ENCODE results near the gene PAX3.

PAX3 gene

DNA sequence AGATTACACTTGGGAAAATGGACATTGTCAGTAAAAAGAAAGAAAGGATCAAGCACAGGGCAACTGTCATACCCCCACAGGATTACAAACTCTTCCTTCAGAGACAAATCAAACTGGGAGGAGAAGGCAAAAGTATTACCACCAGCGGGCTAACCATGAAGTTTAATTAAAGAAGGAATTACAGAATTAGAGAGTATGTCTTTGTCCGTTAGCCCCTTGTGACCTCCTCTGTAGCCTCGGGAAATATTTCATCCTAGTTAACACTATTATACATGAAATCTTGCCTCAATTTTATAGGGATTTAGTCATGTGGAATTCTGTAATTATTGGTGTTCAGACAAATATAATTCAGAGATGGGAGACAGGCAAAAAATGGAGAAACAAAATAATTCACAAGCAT is 60.7 kb downstream of the PAX3 start:
- no peak overlapping the region for H3K4me3 ChIP-seq (ENCODE audit: low read depth, low read length)
- no peak for DNase-seq (ENCODE audit: low read depth, low spot score)
- TF ChIP-seq, protein P1, sequence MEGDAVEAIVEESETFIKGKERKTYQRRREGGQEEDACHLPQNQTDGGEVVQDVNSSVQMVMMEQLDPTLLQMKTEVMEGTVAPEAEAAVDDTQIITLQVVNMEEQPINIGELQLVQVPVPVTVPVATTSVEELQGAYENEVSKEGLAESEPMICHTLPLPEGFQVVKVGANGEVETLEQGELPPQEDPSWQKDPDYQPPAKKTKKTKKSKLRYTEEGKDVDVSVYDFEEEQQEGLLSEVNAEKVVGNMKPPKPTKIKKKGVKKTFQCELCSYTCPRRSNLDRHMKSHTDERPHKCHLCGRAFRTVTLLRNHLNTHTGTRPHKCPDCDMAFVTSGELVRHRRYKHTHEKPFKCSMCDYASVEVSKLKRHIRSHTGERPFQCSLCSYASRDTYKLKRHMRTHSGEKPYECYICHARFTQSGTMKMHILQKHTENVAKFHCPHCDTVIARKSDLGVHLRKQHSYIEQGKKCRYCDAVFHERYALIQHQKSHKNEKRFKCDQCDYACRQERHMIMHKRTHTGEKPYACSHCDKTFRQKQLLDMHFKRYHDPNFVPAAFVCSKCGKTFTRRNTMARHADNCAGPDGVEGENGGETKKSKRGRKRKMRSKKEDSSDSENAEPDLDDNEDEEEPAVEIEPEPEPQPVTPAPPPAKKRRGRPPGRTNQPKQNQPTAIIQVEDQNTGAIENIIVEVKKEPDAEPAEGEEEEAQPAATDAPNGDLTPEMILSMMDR (IDR thresholded peaks at IDR 0.05; ENCODE audit: low read depth, low read length) = no peak
- in situ Hi-C loops (cut with HindIII; ENCODE audit: low sequenced_read_pairs) = no loop called here

DNA sequence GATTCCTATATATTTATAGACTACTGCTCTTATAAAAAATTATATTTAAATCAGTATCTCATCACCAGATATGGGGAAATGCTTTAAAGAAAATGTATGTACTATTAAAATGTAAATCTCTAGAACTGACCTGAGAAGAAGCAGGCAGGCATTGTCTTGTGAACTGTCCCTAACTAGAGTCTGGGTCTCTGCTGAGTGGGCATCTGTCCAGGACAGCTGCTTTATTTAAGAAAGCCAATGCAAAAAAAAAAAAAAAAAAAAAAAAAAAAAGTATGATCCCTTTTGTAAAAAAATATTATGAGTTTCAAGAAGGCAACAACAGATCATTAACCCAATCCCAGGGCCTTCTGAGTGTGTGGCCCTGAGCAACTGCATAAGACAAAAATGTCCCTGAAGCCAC is 66.0 kb downstream of the PAX3 start:
- TF ChIP-seq, protein P1 (IDR thresholded peaks at IDR 0.05; ENCODE audit: low read depth, low read length) = no peak
- no peak overlapping the region for H3K4me3 ChIP-seq (ENCODE audit: low read depth, low read length)
- in situ Hi-C loops (cut with HindIII; ENCODE audit: low sequenced_read_pairs) = no loop called here
- DNase-seq (ENCODE audit: low read depth, low spot score) = no peak

DNA sequence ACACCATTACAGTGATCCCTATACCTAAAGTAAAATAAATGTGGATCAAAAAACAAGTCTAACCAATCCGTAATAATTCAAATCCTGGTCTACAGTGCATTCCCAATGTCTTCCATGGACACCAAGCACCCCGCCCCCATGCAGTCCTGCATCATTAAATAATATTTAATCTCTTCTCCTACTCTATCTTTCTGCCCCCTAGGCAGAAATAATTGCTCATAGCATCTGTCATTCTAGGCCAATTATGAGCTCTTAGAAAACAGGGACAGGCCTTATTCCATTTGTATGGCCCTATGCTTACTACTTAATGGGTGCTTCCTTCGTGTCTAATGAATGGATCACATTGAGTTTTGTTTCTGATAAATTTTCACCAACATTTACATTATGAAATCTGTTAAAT is 66.4 kb downstream of the PAX3 start:
- DNase-seq (ENCODE audit: low read depth, low spot score) = no peak
- no peak overlapping the region for H3K4me3 ChIP-seq (ENCODE audit: low read depth, low read length)
- in situ Hi-C loops (cut with HindIII; ENCODE audit: low sequenced_read_pairs) = no loop called here
- TF ChIP-seq, protein P1 (IDR thresholded peaks at IDR 0.05; ENCODE audit: low read depth, low read length) = no peak

DNA sequence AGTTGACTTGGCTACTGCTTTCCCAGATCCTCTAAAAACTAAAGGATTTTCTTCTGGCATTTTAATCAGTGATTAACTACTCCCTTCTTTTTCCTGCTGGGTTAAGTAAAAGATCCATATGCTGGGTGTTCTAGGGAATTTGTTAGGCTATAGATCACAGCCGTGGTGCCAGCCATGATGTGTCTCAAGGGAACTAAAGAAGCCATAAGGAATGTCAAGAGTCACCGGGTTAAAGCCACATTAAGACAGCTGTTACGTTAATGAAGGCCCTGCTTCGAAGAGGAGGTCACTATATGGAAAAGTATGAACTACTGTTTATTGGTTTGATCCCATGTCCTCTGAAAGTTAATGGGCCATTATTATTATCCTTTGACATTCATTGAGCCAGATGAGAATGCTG is 70.7 kb downstream of the PAX3 start:
- TF ChIP-seq, protein P1 (IDR thresholded peaks at IDR 0.05; ENCODE audit: low read depth, low read length) = no peak
- H3K4me3 ChIP-seq (ENCODE audit: low read depth, low read length) = no peak overlapping the region
- in situ Hi-C loops (cut with HindIII; ENCODE audit: low sequenced_read_pairs) = no loop called here
- DNase-seq (ENCODE audit: low read depth, low spot score) = no peak

DNA sequence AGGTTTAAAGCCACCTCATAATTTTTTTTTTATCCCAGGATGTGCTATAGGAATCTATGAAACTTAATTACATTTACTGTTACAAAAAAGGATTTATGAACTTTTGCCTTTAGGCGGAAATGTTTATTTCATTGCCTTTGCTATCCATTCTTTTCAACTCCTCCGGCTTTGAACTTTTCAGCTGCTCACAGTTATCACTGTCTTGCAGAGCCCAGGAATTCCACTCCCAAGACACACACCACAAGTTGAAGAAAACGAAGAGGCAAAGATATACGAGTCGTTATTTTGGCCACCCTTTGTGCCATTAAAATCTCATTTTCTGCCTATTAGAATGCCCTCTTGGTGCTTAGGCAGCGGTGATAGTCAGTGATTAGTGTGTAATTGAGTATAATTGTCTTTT is 80.0 kb downstream of the PAX3 start:
- no peak overlapping the region for H3K4me3 ChIP-seq (ENCODE audit: low read depth, low read length)
- in situ Hi-C loops (cut with HindIII; ENCODE audit: low sequenced_read_pairs) = no loop called here
- TF ChIP-seq, protein P1 (IDR thresholded peaks at IDR 0.05; ENCODE audit: low read depth, low read length) = no peak
- no peak for DNase-seq (ENCODE audit: low read depth, low spot score)

DNA sequence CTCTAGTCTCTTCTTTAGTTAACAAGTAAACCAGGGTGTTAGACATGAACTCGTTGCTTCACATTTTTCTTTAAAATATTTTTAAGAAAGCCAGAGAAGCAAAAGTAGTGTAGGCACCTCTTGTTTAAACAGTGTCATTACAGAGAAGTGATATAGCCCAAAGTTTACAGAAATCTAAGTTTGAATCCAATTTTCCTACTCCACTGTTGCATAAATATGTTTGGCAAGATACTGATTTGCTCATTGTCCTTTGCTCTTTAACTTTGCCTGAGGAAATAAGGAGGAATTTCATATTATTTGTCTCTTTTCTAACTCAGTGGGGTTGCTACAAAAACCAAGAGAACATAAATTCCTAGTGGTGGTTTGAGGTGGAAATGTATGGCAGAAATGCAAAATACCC is 81.1 kb downstream of the PAX3 start:
- H3K4me3 ChIP-seq (ENCODE audit: low read depth, low read length) = no peak overlapping the region
- in situ Hi-C loops (cut with HindIII; ENCODE audit: low sequenced_read_pairs) = no loop called here
- no peak for DNase-seq (ENCODE audit: low read depth, low spot score)
- TF ChIP-seq, protein P1 (IDR thresholded peaks at IDR 0.05; ENCODE audit: low read depth, low read length) = no peak

DNA sequence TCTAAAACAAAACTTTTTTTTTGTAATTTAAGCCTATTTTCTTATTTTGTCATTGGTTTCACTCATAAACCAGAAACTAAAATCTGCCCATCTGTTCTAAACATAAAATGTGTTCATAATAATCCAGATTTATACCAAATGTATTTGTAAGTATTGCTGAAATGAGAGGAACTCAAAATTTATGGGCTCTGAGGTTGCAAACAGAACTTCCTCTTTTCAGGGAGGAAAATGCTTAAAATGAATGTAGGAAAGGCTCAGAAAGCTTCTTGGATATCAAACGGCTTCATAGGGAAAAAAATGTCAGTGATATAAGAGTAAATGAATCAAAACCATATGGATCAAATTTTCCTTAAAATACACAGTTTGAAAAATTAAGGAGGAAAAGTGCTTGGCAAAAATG is 83.9 kb downstream of the PAX3 start:
- in situ Hi-C loops (cut with HindIII; ENCODE audit: low sequenced_read_pairs) = no loop called here
- H3K4me3 ChIP-seq (ENCODE audit: low read depth, low read length) = no peak overlapping the region
- no peak for DNase-seq (ENCODE audit: low read depth, low spot score)
- TF ChIP-seq, protein P1 (IDR thresholded peaks at IDR 0.05; ENCODE audit: low read depth, low read length) = no peak

All from astrocyte of the spinal cord (primary cell).